GM18861 (cell line): Measurements from ENCODE around the gene GMPPA.

ENCODE experiments used
- ATAC-seq: cut with Tn5 transposase; IDR thresholded peaks from one replicate; pipeline ENCODE4 v1.9.1; 2021; ENCODE audit not compliant: unreplicated experiment

GMPPA gene

DNA sequence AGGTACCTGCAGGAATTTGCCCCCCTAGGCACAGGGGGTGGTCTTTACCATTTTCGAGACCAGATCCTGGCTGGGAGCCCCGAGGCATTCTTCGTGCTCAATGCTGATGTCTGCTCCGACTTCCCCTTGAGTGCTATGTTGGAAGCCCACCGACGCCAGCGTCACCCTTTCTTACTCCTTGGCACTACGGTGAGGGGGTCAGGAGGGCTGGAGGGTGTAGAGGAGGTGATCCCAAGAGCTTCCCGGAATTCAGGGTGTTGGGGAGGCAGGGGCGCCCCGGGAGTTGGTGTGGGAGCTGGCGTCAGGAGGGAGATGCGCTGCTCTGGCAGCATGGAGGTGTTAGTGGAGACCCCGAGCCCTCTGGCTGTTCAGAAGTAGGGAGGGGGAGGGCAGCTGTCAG is 3.2 kb downstream of the GMPPA start:
- ATAC-seq, result no peak

DNA sequence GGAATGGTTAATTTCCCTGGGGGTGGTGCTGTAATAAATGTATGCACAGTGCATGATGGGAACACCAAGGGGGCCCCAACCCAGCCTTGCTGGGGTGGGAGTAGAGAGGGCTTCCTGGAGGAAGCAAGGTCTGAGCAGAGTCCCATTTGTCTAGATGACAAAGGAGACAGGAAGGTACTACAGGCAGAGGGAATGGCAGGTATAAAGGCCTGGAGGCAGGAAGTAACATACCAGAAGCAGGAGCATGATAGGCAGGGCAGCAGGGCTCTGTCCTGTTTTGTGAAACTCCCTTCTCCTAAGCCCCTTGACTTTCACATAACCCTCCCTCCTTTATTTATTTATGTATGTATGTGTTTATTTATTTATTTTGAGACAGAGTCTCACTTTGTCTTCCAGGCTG is 3.9 kb downstream of the GMPPA start:
- no peak for ATAC-seq

DNA sequence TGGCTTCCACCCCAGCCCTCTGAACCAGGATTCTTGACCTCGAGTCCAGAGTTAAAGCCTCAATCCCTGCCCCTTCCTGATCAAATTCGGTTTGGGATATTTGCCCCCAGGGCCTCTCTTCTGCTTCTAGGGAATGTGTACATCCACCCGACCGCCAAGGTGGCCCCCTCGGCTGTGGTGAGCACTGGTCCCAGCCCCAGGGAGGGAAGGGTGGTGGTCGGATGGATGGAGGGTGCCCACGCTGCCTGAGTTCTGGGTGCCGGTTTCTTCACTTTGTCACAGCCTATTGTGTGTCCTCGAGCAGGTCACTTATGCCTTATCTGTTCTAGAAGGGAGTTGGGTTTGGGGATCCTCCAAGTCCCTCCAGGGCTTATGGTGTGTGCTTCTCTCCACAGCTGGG is 6.9 kb downstream of the GMPPA start:
- no peak for ATAC-seq

DNA sequence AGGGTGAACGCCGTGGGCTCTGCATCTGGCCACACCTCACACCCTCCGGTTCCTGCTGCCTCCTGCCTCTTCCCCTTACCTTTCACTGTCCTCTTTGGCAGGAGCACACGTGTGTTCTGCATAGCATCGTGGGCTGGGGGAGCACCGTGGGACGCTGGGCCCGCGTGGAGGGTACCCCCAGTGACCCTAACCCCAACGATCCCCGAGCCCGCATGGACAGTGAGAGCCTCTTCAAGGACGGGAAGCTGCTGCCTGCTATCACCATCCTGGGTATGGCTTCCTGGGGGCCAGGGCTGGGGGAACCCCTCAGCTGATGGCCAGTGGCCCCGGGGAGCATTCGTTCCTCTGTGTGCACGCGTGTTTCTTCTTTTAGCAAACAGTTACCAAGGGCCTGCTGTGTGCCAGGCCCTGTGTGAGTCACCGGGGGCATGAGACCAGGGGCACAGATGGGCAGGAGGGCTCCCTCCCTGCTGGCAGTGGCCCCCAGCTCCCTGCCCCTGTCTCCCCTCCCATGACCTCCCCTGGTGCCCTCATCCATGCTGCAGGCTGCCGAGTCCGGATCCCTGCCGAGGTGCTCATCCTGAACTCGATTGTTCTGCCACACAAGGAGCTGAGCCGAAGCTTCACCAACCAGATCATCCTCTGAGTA is 7.6 kb downstream of the GMPPA start:
- no peak for ATAC-seq

DNA sequence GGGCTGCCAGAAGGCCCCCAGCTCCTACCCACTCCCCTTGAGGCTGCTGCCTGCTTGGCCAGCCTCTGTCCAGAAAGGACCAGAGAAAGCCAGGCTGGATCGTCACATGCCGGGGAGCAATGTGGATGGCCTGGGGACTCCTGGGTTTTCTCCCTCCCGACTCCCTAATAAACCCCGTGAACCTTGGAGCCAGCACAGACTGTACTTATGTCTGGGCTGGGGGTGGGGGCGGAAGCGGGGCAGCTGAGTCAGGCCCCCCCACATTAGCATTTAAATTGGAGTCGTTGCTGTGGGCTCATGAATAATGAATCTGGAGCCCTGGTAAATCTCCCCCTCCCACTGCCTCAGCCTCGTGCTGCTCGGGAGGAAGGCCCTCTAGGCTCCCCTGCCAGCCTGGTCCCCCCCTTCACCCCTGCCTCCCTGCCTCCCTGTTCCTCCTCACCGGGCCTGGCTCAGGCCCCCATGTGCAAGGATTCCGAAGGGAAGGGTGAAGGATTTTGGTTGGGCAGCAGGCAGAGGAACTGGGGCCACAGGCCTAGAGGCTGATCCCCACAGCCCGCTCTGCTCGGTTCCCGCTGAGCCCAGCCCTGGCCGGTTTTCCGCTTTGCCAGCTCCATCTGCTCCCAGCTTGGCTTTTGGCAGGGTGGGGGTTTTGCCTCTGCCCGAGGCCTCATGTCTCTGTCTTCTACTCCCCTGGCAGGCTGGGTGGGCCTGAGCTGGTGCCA is 8.3 kb downstream of the GMPPA start:
- ATAC-seq, result no peak

DNA sequence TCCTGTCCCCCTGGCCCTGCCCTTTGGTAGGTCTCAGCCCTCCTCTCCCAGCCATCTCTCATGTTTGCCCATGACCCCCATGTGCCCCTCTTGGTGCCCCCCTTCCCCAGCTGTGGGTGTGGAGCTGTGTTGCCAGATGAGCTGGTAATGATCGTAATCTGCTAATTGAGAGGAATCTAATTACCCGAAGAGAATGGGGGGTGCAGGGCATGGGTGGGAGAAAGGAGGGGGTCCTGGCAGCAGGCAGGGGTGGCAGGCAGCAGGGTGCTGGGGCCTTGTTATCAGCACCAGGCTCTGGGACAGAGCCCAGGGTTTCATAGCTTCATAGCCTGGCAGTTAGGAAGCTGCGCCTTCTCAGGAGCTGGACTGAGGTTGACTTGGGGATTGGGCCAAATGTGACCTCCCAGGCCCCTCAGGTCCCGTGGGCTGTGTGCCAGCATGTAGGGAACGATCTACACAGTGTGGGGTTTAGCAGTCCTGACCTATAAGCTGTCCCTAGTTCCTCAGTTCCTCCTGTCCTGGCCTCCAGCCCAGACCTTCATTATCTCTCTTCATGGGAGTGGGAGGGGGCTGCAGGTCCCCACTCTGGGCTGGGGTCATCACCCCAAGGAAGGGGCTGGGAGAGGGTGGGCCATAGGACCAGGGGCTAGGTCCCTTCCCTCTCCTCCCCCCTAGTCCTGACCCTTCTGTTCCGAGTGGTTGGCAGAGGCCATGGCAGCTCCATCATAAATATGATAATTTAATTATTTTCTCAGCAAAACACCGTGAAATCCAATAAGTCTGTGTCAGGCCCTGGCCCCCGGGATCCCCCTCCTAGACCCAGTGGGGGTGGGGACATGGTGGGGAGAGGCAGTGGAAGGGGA is 9.1 kb downstream of the GMPPA start:
- ATAC-seq, result no peak

DNA sequence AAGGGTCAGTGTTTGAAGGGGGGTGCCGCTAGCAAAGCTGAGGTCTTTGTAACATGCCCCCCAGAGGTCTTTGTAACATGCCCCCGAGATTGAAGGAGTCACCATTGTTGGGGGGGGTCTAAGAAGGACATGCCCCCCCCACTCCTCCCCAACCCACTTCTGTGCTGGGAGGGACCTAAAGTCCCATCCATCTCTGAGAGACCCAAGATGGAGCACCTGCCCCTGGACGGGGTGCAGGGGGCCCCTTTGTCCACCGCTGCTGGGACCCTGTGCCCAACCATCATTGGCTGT is 9.7 kb downstream of the GMPPA start:
- no peak for ATAC-seq

DNA sequence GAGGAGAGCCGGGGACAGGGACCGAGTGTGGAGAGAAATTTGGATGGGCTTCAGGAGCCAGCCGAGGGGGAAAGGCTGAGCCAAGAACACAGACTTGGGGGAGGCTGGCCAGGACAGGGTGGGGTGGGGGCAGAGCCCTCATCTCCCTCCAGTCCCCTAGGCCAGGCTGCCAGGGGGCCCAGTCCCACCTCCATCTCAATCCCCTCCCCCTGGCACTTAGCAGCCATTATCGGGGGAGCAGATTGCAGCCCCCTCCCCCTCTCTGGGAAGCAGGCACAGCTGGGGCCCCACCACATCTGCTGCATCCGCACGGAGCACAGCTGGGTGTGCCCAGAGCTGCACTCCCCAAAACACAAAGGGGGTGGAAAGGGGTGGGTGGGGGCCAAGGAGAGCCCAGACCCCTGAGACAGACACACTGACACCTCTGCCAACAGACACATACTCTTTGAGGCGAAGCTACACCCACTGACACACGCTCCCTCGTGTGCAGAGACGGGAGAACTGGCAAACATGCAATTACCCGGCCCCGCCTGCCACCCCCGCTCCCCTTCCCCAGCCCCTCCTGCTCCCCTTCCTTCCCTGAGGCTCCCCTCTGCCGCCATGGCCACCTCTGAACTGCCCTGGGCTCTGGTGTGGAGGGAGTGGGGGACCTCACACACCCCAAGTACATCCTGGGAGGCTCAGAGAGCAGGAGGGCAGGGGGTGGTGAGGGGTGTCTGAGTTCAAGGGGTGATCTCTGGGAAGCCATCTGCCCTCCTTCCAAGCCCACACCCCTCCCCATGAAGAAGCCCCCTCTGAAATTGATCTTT is 10.5 kb downstream of the GMPPA start:
- ATAC-seq, result no peak

DNA sequence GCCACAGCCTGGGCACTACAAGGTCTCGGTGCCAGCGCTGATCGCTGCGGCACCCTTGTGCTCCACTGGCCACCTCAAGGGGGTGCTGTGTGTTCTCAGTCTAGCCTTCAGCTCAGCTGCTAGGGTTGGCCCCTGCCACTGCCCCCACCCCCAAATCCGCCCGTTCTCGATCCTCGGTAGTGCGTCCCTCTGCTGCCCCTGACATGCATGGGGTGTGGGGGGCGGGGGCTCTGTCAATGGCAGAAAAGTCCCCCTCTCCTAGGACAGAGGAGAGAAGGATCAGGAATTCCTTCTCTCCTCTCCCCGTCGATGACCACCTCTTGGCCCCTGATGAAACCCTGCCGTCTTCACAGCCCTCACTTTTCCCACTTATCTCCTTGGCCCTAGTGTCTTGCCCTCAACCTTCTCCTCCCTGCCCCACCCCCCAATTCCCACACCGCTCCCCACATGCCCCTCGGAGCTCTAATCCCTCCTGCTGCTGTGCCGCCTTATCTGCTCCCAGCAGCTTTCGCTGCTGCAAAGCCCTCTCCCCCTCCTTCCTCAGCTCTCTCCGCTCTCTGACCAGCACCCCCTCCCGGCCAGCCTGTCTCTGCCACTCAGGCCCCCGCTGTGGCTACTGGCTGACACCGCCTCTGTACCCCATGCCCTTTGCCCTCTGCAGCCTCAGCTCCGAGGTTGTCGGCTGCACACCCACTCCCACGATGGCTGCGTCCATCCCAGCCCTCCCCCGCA is 11.3 kb downstream of the GMPPA start:
- peak; percentile 81 for ATAC-seq

DNA sequence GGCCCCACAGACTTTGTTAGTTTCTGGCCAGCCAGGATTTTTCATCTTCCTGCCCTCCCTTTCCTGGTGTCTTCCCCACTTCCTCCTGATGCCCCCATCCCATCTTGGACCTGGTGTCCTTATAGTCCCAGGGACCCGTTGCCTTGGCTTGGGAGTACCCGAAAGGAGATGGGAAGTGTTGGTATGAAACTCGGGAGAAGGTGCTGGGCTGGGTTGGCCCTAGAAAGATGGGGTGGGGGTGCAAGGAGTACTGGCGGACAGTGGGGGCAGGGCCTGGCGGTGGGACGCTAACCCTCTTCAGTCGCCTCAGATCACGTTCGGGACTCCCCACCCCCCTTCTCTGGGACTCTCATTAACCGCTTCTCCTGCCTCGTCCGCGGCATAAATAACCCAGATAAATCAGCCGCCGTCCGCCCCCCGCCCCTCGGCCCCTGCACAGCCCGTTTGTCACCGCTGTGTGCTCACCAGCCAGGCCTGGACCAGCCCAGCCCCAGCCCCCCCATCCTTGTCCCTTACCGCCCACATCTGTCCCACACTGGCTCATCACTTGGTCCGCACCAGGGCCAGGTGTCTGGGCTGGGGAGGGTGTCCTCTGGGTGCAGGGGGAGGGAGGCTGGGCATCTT is 11.9 kb downstream of the GMPPA start:
- ATAC-seq, result no peak

DNA sequence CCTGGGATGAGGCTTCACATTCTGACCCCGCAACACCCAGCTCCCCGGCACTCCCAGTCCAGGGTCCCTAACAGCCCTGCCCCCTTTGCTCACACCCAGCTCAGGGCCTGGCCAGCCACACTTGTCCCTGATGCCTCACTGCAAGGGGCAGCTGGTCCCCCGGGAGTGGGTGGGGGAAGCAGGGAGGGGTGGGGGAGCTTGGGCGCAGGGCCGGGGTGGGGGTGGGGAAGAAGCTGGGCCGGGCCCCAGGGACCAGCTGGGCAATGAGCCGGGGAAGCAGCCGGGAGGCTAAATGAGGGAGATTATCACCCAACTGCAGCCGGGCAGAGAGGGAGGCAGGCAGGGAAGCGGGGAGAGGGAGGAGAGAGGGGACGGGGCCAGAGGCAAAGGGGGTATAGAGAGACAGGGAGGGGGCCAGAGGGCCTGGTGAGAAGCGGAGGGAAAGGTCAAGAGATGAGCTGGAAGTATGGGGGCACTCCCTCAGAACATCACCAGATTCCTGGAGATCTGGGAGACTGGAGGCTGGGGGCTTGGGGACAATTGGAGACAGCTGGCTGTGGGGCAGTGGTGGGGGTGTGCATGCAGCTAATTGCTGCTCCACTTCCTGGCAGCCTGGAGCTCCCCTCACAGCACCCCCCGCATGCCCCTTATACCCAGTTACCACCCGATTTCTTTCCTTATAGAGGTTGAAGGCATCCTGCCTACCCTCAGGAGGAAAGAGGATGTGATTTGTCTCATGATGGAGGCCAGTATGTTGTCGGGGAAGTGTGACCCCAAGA is 13.0 kb downstream of the GMPPA start:
- no peak for ATAC-seq

DNA sequence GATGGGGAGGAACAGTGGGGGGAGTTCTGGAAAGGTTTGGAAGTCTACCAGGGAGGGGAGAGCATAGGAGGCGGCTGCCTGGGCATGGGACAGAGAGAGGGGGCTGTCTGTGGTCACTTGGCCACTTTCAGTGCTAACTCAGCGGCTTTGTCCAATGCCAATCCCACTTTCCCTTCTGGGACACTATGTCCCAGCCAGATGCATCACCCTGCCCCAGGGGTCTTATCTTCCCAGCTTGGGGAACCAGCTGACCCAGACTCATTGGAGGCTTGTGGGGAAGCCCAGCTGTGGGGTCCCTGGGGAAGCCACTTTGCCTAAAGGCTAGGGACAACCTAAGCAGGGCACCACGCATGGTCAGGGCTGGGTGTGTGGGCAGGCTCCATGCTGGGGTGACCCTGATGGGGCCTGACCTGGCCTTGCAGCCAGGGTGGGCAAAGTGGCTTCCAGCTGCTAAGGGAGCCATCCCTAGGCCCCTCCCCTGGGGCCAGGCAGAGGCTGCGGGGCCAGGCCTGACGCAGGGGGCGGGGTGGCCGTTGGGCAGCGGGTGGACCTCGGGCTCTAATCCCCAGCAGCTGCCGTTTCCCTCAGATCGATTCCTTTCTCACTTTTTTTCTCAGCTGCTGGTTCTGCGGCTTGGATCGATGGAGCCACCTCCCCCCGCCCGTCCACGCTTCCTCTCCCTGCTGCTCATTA is 14.0 kb downstream of the GMPPA start:
- ATAC-seq, result no peak

DNA sequence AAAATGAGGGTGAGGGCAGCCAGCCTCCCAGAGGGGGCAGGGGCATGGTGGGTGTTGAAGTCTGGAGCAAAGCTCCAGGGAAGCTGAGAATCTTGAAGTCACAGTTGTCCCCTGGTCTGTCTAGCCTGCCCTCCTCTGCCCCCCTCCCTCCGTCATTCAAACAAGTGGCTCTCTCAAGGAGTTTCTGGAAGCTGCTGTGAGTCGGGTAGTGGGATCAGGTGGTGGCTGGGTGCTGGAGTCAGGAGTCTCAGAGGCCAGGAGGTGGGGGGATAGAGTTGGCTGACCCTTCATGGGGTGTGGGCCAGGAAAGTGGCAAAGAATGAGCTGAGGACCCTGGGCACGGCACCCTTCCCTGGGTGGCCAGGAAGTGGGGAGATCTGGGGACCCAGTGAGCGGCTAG is 15.1 kb downstream of the GMPPA start:
- ATAC-seq, result no peak

DNA sequence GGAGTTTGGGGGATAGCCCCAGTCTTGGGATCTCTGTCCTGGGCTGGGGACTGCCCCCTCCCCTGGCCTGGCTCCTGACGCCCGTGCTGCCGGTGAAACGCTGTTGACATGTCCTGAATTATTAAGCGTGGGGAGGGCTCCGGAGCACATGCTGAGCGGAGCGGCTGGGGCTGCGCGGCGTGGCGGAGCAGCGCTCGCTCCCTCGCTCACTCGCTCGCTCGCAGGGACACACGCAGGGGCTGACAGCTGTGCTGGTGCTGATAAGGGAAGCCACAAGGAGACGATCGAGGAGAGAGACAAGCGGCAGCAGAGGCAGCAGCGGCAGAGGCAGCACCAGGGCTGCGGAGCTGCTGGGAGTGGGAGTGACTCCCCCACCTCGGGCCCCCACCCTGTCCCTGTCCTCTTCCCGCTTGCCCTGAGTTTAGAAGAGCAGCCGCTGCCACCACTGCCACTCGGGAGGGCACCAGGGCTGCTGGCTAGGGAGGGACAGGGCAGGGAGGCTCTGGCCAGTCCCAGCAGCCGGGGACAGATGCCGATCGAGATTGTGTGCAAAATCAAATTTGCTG is 15.6 kb downstream of the GMPPA start, which contains the start of gene ASIC4:
TSS of gene ASIC4 (plus strand) at position 287 of the 566 bp plus-strand sequence. CDS start at position 530, 243 bp downstream.
- no peak for ATAC-seq

DNA sequence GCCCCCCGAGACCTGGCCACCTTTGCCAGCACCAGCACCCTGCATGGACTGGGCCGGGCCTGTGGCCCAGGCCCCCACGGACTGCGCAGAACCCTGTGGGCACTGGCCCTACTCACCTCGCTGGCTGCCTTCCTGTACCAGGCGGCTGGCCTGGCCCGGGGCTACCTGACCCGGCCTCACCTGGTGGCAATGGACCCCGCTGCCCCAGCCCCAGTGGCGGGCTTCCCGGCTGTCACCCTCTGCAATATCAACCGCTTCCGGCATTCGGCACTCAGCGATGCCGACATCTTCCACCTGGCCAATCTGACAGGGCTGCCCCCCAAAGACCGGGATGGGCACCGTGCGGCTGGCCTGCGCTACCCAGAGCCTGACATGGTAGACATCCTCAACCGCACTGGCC is 16.1 kb downstream of the GMPPA start:
- ATAC-seq, result no peak

DNA sequence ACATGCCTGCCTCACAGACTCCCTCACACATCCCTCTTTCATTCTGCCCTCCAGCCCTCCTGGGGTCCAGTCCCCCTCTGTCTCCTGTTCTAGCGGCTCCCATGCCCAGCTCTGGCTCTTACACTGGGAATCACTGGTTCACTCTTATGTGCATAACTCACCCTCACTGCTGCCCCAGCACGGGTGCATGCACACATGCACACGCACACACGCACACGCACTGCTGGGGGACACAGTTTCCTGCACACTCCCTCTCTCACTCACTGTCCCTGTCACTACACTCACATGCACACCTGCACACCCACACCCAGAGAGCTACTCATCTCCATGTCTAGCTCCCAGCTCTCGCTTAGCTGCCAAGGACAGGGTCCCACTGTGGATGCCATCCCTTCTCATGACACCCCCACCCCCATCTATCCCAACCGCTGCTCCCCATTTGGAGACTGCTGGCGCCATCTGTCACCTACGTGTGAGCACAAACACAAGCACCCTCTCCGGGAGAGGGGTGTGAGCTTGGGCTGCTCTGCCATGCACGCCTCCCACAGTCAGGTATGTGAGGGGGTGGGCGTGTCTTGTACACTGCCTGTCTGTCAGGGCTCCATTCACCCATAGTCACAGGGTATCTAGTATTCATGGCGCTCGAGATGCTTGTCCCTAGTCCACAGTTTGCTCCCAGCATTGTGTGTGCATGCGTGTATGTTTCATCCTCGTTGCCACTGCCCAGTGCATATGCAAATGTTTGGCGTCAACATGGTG is 17.4 kb downstream of the GMPPA start:
- no peak for ATAC-seq

DNA sequence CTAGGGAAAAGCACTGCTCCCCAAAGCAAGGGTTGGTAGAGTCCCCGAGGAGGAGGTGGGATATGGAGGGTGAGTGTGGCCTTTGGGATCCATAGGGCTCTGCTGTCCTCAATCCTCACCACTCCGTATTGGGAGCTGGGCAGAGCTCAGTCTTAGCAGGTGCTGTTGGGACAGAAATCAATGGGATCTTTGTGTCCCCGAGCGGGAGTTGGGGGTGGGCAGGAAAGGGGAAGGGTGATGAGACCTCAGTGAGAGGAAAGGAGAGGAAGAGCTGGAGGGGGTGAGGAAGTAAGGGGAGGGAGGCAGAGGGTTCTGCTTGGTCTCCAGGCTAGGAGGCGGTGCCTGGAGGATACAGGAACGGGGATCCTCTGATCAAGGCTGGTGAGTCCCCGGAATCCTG is 18.2 kb downstream of the GMPPA start:
- ATAC-seq, result no peak
